SK-N-SH treated with all-trans-retinoic acid at 6 μM for 48 hours (cell line): ENCODE data around the gene APAF1.

Experiments used
- ATAC-seq: fragments of 200-7000 bp; cut with Tn5 transposase; 3 replicates; pipeline ENCODE4 v1.9.1; 2020; ENCODE audit warnings: mild to moderate bottlenecking, moderate library complexity
- ARNTL ChIP-seq: fragments of 450-650 bp; formaldehyde crosslinking; IDR thresholded peaks from 2 replicates; pipeline ENCODE4 v1.5.0; 2020; ENCODE audit warnings: low read depth, mild to moderate bottlenecking, moderate library complexity, borderline replicate concordance
- BACH2 ChIP-seq: fragments of 250-450 bp; sonication (Bioruptor Pico); IDR thresholded peaks from 2 replicates; pipeline ENCODE4 v1.9.0; 2021; ENCODE audit warnings: mild to moderate bottlenecking, borderline replicate concordance
- CREB5 ChIP-seq: fragments of 250-450 bp; sonication (Bioruptor Pico); IDR thresholded peaks from 2 replicates; pipeline ENCODE4 v1.5.1; 2020; ENCODE audit warnings: low read depth, mild to moderate bottlenecking, moderate library complexity
- CSRNP3 ChIP-seq: fragments of 250-450 bp; sonication (Bioruptor Pico); IDR thresholded peaks from 2 replicates; pipeline ENCODE4 v1.5.1; 2021; ENCODE audit warnings: mild to moderate bottlenecking, moderate library complexity
- ESRRG ChIP-seq: fragments of 250-450 bp; sonication (Bioruptor Pico); IDR thresholded peaks from 2 replicates; pipeline ENCODE4 v1.6.1; 2021; ENCODE audit warnings: mild to moderate bottlenecking
- GLIS3 ChIP-seq: fragments of 250-450 bp; sonication (Bioruptor Pico); IDR thresholded peaks from 2 replicates; pipeline ENCODE4 v1.5.0; 2020; ENCODE audit warnings: mild to moderate bottlenecking, moderate library complexity
- ISL1 ChIP-seq: fragments of 250-450 bp; sonication (Bioruptor Pico); IDR thresholded peaks from 2 replicates; pipeline ENCODE4 v2.1.2; 2022; ENCODE audit warnings: mild to moderate bottlenecking, moderate library complexity
- OSR1 ChIP-seq: fragments of 250-450 bp; sonication (Bioruptor Pico); IDR thresholded peaks from 2 replicates; pipeline ENCODE4 v1.8.0; 2022; ENCODE audit warnings: moderate library complexity, mild to moderate bottlenecking, inconsistent platforms
- PATZ1 ChIP-seq: fragments of 250-450 bp; sonication (Bioruptor Pico); IDR thresholded peaks from 2 replicates; pipeline ENCODE4 v1.8.0; 2020; ENCODE audit warnings: mild to moderate bottlenecking, moderate library complexity, borderline replicate concordance
- POU6F1 ChIP-seq: fragments of 250-450 bp; sonication (Bioruptor Pico); IDR thresholded peaks from 2 replicates; pipeline ENCODE4 v1.8.0; 2021; ENCODE audit warnings: low read depth, mild to moderate bottlenecking, moderate library complexity, borderline replicate concordance
- PPARA ChIP-seq: fragments of 250-450 bp; sonication (Bioruptor Pico); IDR thresholded peaks from 2 replicates; pipeline ENCODE4 v1.5.0; 2020; ENCODE audit warnings: mild to moderate bottlenecking, borderline replicate concordance
- RARB ChIP-seq: fragments of 250-450 bp; sonication (Bioruptor Pico); IDR thresholded peaks from 2 replicates; pipeline ENCODE4 v1.8.0; 2021; ENCODE audit warnings: mild to moderate bottlenecking, moderate library complexity
- SNAI2 ChIP-seq: fragments of 250-450 bp; sonication (Bioruptor Pico); IDR thresholded peaks from 2 replicates; pipeline ENCODE4 v1.5.0; 2020; ENCODE audit warnings: mild to moderate bottlenecking, moderate library complexity
- TCF4 ChIP-seq: fragments of 250-450 bp; sonication (Bioruptor Pico); IDR thresholded peaks from 2 replicates; pipeline ENCODE4 v1.8.0; 2021; ENCODE audit warnings: mild to moderate bottlenecking, moderate library complexity, borderline replicate concordance
- TOX ChIP-seq: fragments of 250-450 bp; sonication (Bioruptor Pico); IDR thresholded peaks from 2 replicates; pipeline ENCODE4 v1.8.0; 2021; ENCODE audit warnings: mild to moderate bottlenecking, moderate library complexity, borderline replicate concordance
- TSHZ2 ChIP-seq: fragments of 250-450 bp; sonication (Bioruptor Pico); IDR thresholded peaks from 2 replicates; pipeline ENCODE4 v1.5.0; 2020; ENCODE audit warnings: mild to moderate bottlenecking, moderate library complexity
- ZC3H10 ChIP-seq: fragments of 250-450 bp; sonication (Bioruptor Pico); IDR thresholded peaks from 2 replicates; pipeline ENCODE4 v1.5.1; 2021; ENCODE audit warnings: mild to moderate bottlenecking, moderate library complexity
- ZFP3 ChIP-seq: fragments of 250-450 bp; sonication (Bioruptor Pico); IDR thresholded peaks from 2 replicates; pipeline ENCODE4 v1.5.0; 2020; ENCODE audit warnings: mild to moderate bottlenecking, moderate library complexity
- ZFP30 ChIP-seq: fragments of 450-650 bp; formaldehyde crosslinking; IDR thresholded peaks from 2 replicates; pipeline ENCODE4 v1.5.0; 2022; ENCODE audit warnings: mild to moderate bottlenecking, moderate library complexity
- ZNF565 ChIP-seq: fragments of 450-650 bp; formaldehyde crosslinking; conservative IDR thresholded peaks from 2 replicates; pipeline ENCODE4 v1.5.0; 2020; ENCODE audit warnings: low read depth, mild to moderate bottlenecking, moderate library complexity
- ZNF70 ChIP-seq: fragments of 450-650 bp; formaldehyde crosslinking; IDR thresholded peaks from 2 replicates; pipeline ENCODE4 v1.5.0; 2020; ENCODE audit warnings: mild to moderate bottlenecking, moderate library complexity
- ZNF8 ChIP-seq: fragments of 450-650 bp; formaldehyde crosslinking; IDR thresholded peaks from 2 replicates; pipeline ENCODE4 v1.5.0; 2020; ENCODE audit warnings: mild to moderate bottlenecking, moderate library complexity

APAF1 gene

GRCh38 chr12:98745578-98746391, 100.7 kb downstream of the APAF1 start:
- TF ChIP-seq TCF4 (no peak), ARNTL (CRISPR knock-in tag) (no peak)
- ATAC-seq = peak; percentile 59

- no peak for TF ChIP-seq ZNF565 (CRISPR knock-in tag)
- no peak for TF ChIP-seq TOX (CRISPR knock-in tag)
- TF ChIP-seq GLIS3 (CRISPR knock-in tag) = no peak
- TF ChIP-seq CREB5 (CRISPR knock-in tag) = no peak
- no peak for TF ChIP-seq TSHZ2 (CRISPR knock-in tag)
- no peak for TF ChIP-seq PPARA (CRISPR knock-in tag)
- TF ChIP-seq RARB (CRISPR knock-in tag) = no peak
- no peak for TF ChIP-seq ZFP30
- TF ChIP-seq ZC3H10 = no peak
These were observed 103.4 kb downstream of the APAF1 start for GRCh38 chr12:98748463-98748862.

GRCh38 chr12:98750511-98750910, 105.4 kb downstream of the APAF1 start:
- no peak for ATAC-seq
- no peak for TF ChIP-seq TOX (CRISPR knock-in tag)

More at GRCh38 chr12:98748463-98748862, 103.4 kb downstream of the APAF1 start:
- ATAC-seq = no peak

GRCh38 chr12:98751580-98752115, 106.6 kb downstream of the APAF1 start:
- no peak for TF ChIP-seq RARB (CRISPR knock-in tag)
- no peak for TF ChIP-seq TCF4
- no peak for TF ChIP-seq ZC3H10
- TF ChIP-seq ZFP30 = no peak
- TF ChIP-seq TOX (CRISPR knock-in tag) = no peak
- no peak for TF ChIP-seq ZNF565 (CRISPR knock-in tag)
- no peak for TF ChIP-seq ESRRG
- TF ChIP-seq PPARA (CRISPR knock-in tag) = no peak
- no peak for TF ChIP-seq ZNF70
- TF ChIP-seq TSHZ2 (CRISPR knock-in tag) = no peak
- no peak for TF ChIP-seq ZFP3 (CRISPR knock-in tag)
- no peak for TF ChIP-seq CSRNP3 (CRISPR knock-in tag)
- no peak for TF ChIP-seq SNAI2
- TF ChIP-seq BACH2 (CRISPR knock-in tag) = no peak
- TF ChIP-seq POU6F1 (CRISPR knock-in tag) = no peak
- no peak for TF ChIP-seq ZNF8 (CRISPR knock-in tag)
- TF ChIP-seq ARNTL (CRISPR knock-in tag) = no peak
- TF ChIP-seq PATZ1 = no peak
- TF ChIP-seq OSR1 (CRISPR knock-in tag) = no peak
- no peak for TF ChIP-seq ISL1 (CRISPR knock-in tag)
- ATAC-seq = peak; percentile 13; the same call in 2 of the 3 replicates
